Mucosa of descending colon (tissue), 3 donors: ENCODE data around the gene TYW1B. TPM values are rescaled to one million over a fixed set of nuclear protein-coding genes. Genes with fewer than 3 reads are reported as not detected.
A peak's percentile ranks its signal among the peaks of the same experiment; 100 is the strongest.
"Not testable (repeated sequence)": the region's sequence is repeated elsewhere in the genome, so short reads cannot be mapped to it uniquely, and the experiment has no call there.

Source experiments
- ATAC-seq: fragments of 200-7000 bp; cut with Tn5 transposase; one replicate; pipeline ENCODE4 v1.9.1; 2020; ENCODE audit warnings: mild to moderate bottlenecking, moderate library complexity
- DNase-seq, 3 donors: peaks; one replicate each; pipeline ENCODE4 v3.0.0-alpha.2; 2020
- H3K36me3 ChIP-seq: fragments of 200-600 bp; one replicate; pipeline ENCODE4 v1.8.0; 2021; ENCODE audit warnings: low read depth, mild to moderate bottlenecking
- H3K4me1 ChIP-seq: fragments of 200-600 bp; one replicate; pipeline ENCODE4 v1.8.0; 2021; ENCODE audit warnings: low read depth, mild to moderate bottlenecking
- H3K4me3 ChIP-seq: fragments of 200-600 bp; one replicate; pipeline ENCODE4 v1.8.0; 2021; ENCODE audit warnings: mild to moderate bottlenecking
- H3K9me3 ChIP-seq: fragments of 200-600 bp; one replicate; pipeline ENCODE4 v1.8.0; 2021; ENCODE audit warnings: mild to moderate bottlenecking
- intact Hi-C, 2 donors: fragments of 100-400 bp; cut with DNase I in 1 of 2; cut with micrococcal nuclease in 1 of 2; formaldehyde crosslinking; loops; one replicate each; pipeline versions ENCODE4 v1.11.0 to v1.11.1; 2022; cut with DNase I, micrococcal nuclease
- microRNA-seq: library from miRNA; unstranded; fragments of <30 nt; microRNA quantifications from one replicate; pipeline ENCODE4, GENCODE V29; 2019
- total RNA-seq, 3 donors: library from RNA; stranded (reverse); fragmentation: NEBNext Ultra II Directional in 2 of 3; extraction: Animal tissue kit (Norgen Biotek cat#: 25700) in 2 of 3; gene quantifications; one replicate each; pipeline versions ENCODE4 v1.2.1 to v1.2.4, GENCODE V29; 2021 to 2023
- TF ChIP-seq, protein P1 (sequence below): fragments of 200-600 bp; IDR thresholded peaks from one replicate; pipeline ENCODE4 v1.8.0; 2022; ENCODE audit warnings: antibody characterized with exemption, mild to moderate bottlenecking
- donor health status: DM: no; HTN: no; CAD: no; lungs with moderate emphysema.
- donor health status: DM: no; HTN: no; CAD: no.
- donor health status: DM: no; HTN: yes; CAD: no.

The TYW1B gene
- total RNA-seq, 3 donors from 2014 or later: 2.5 to 6.3 (median 3.5) TPM

GRCh38 chr7:72538147-72538546 lies 289.9 kb downstream of the TYW1B start:
- intact Hi-C loops: no loop called here
- Histone ChIP-seq H3K4me3 (no peak overlapping the region), H3K4me1 (no peaks in the 10 kb centered on the region), H3K9me3 (no peaks in the 10 kb centered on the region), H3K36me3 (no peaks in the 10 kb centered on the region)
- no peak for ATAC-seq
- DNase-seq: no peak
- TF ChIP-seq, protein P1, sequence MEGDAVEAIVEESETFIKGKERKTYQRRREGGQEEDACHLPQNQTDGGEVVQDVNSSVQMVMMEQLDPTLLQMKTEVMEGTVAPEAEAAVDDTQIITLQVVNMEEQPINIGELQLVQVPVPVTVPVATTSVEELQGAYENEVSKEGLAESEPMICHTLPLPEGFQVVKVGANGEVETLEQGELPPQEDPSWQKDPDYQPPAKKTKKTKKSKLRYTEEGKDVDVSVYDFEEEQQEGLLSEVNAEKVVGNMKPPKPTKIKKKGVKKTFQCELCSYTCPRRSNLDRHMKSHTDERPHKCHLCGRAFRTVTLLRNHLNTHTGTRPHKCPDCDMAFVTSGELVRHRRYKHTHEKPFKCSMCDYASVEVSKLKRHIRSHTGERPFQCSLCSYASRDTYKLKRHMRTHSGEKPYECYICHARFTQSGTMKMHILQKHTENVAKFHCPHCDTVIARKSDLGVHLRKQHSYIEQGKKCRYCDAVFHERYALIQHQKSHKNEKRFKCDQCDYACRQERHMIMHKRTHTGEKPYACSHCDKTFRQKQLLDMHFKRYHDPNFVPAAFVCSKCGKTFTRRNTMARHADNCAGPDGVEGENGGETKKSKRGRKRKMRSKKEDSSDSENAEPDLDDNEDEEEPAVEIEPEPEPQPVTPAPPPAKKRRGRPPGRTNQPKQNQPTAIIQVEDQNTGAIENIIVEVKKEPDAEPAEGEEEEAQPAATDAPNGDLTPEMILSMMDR: no peak

DNA sequence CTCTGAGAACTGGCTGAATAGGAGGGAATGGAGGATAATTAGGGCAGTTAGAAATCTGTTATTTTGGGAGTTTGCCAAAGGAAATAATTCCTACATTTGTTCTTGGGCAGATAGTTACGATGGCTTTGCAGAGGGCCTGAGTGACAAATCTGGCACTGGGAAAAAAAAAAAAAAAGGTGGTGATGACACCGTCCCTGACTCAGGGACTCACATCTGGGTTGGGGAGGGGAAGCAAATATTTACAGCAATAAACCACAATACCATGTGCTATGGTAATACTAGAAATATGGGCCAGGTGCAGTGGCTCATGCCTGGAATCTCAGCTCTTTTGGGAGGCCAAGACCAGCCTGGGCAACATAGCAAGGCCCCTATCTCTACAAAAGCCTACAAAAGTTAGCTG lies 292.0 kb downstream of the TYW1B start:
- DNase-seq, ATAC-seq, H3K9me3 ChIP-seq, intact Hi-C loops, H3K36me3 ChIP-seq, H3K4me3 ChIP-seq, H3K4me1 ChIP-seq: not testable (repeated sequence)

DNA sequence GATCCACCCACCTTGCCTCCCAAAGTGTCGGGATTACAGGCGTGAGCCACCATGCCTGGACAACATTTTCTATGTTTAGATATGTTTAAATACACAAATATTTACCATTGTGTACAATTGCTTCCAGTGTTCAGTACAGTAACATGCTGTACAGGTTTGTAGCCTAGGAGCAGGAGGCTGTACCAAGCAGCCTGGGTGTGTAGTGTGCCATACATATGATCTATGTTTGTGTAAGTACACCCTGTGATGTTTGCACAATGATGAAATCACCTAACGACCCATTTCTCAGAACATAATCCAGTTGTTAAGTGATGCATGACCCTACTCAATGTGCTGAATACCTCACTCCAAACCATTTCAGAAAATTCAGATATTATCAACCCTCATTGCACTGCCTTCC lies 297.0 kb downstream of the TYW1B start:
- H3K4me3 ChIP-seq, H3K36me3 ChIP-seq, H3K4me1 ChIP-seq, intact Hi-C loops, DNase-seq, H3K9me3 ChIP-seq: not testable (repeated sequence)
- peak; percentile 62 for ATAC-seq

Small RNA genes lying within 50 kb of the gene (microRNA-seq; reads per million reads assigned to microRNA genes)
- not detected for gene MIR4650-2

Other genes with a start within 250 kb of the TYW1B start
- 10 to 100 TPM; 31.0 to 36.3 (median 31.6) TPM for gene POM121, start 96.9 kb upstream of the TYW1B start, total RNA-seq
- gene TRIM74, start 141.3 kb upstream of the TYW1B start, total RNA-seq: under 1 TPM; 0.43 to 0.95 (median 0.90) TPM
- gene SPDYE8, start 201.6 kb upstream of the TYW1B start, total RNA-seq: not detected
- gene SPDYE11, start 229.7 kb upstream of the TYW1B start, total RNA-seq: not detected